Activated CD8-positive, alpha-beta T cell treated with anti-CD3 and anti-CD28 coated beads for 36 hours (primary cell): ENCODE measurements around the gene INPP5A. TPM values are rescaled to one million over a fixed set of nuclear protein-coding genes. Genes with fewer than 3 reads are reported as not detected.

Experiments
- ATAC-seq: fragments of 200-7000 bp; cut with Tn5 transposase; one replicate; pipeline ENCODE4 v1.10.0; 2021; ENCODE audit warnings: mild to moderate bottlenecking, moderate library complexity
- CTCF ChIA-PET: fragments of 350-600 bp; sonication (Branson Sonifier 250); formaldehyde crosslinking; loops from one replicate; lab custom pipeline; 2021; ENCODE audit warnings: antibody characterized with exemption; lab: Charles Lee
- POLR2A ChIA-PET: fragments of 350-600 bp; sonication (Branson Sonifier 250); formaldehyde crosslinking; loops from one replicate; lab custom pipeline; 2021; ENCODE audit warnings: antibody characterized with exemption; lab: Charles Lee
- DNase-seq: peaks from one replicate; pipeline ENCODE4 v3.0.0-alpha.2; 2020
- H3K27ac Mint-ChIP-seq: one replicate; pipeline ENCODE4 v1.8.0; 2021; ENCODE audit warnings: mild to moderate bottlenecking, mixed read lengths
- H3K27me3 Mint-ChIP-seq: one replicate; pipeline ENCODE4 v1.8.0; 2021; ENCODE audit warnings: mixed read lengths
- H3K36me3 Mint-ChIP-seq: one replicate; pipeline ENCODE4 v1.8.0; 2021; ENCODE audit warnings: low read depth, mixed read lengths
- H3K4me1 Mint-ChIP-seq: one replicate; pipeline ENCODE4 v1.8.0; 2021; ENCODE audit warnings: low read depth, mixed read lengths
- H3K4me3 Mint-ChIP-seq: one replicate; pipeline ENCODE4 v1.8.0; 2021; ENCODE audit warnings: mild to moderate bottlenecking, moderate library complexity, mixed read lengths
- H3K9me3 Mint-ChIP-seq: one replicate; pipeline ENCODE4 v1.8.0; 2021; ENCODE audit warnings: mixed read lengths
- intact Hi-C: fragments of 100-400 bp; cut with micrococcal nuclease; formaldehyde crosslinking; loops from one replicate; pipeline ENCODE4 v1.10.0; 2022
- total RNA-seq, 2 experiments: library from RNA; stranded (reverse); gene quantifications; one replicate each; pipeline ENCODE4 v1.2.3, GENCODE V29; 2021
- TF ChIP-seq, protein P1 (sequence below): fragments of 200-600 bp; IDR thresholded peaks from one replicate; pipeline ENCODE4 v1.8.0; 2022; ENCODE audit warnings: antibody characterized with exemption, mild to moderate bottlenecking

Gene INPP5A
- total RNA-seq, 2 experiments from 2014 or later, result 9.6 to 10.4 TPM

- DNase-seq (no peak), ATAC-seq (no peak)
- Mint-ChIP-seq H3K4me3 (no peak overlapping the region), H3K36me3 (peaks cover 7% of the 10 kb centered on the region), H3K27ac (no peak overlapping the region), H3K4me1 (no peaks in the 10 kb centered on the region), H3K9me3 (no peaks in the 10 kb centered on the region), H3K27me3 (no peaks in the 10 kb centered on the region)
- TF ChIP-seq, protein P1, sequence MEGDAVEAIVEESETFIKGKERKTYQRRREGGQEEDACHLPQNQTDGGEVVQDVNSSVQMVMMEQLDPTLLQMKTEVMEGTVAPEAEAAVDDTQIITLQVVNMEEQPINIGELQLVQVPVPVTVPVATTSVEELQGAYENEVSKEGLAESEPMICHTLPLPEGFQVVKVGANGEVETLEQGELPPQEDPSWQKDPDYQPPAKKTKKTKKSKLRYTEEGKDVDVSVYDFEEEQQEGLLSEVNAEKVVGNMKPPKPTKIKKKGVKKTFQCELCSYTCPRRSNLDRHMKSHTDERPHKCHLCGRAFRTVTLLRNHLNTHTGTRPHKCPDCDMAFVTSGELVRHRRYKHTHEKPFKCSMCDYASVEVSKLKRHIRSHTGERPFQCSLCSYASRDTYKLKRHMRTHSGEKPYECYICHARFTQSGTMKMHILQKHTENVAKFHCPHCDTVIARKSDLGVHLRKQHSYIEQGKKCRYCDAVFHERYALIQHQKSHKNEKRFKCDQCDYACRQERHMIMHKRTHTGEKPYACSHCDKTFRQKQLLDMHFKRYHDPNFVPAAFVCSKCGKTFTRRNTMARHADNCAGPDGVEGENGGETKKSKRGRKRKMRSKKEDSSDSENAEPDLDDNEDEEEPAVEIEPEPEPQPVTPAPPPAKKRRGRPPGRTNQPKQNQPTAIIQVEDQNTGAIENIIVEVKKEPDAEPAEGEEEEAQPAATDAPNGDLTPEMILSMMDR, result no peak
- ChIA-PET POLR2A (no interaction called here), CTCF (no interaction called here)
- intact Hi-C loops, result no loop called here
These were observed 236.8 kb downstream of the INPP5A start for GRCh38 chr10:132774181-132774901.

GRCh38 chr10:132774902-132775863, 237.6 kb downstream of the INPP5A start:
- DNase-seq (no peak), ATAC-seq (no peak)
- no peak overlapping the region for H3K27ac Mint-ChIP-seq
- POLR2A ChIA-PET, result interaction anchor here (0.8 kb wide), 1 partner anchor 129 kb away, joined by 3 read pairs; no protein-coding TSS in a partner anchor
- TF ChIP-seq, protein P1, result no peak
- no peaks in the 10 kb centered on the region for H3K27me3 Mint-ChIP-seq
- H3K36me3 Mint-ChIP-seq, result peaks cover 7% of the 10 kb centered on the region
- no peak overlapping the region for H3K4me3 Mint-ChIP-seq
- no peaks in the 10 kb centered on the region for H3K9me3 Mint-ChIP-seq
- H3K4me1 Mint-ChIP-seq, result no peaks in the 10 kb centered on the region
- CTCF ChIA-PET, result no interaction called here
- intact Hi-C loops, result no loop called here

- H3K4me1 Mint-ChIP-seq, result no peaks in the 10 kb centered on the region
- DNase-seq (no peak), ATAC-seq (no peak)
- TF ChIP-seq, protein P1, result no peak
- no peak overlapping the region for H3K4me3 Mint-ChIP-seq
- intact Hi-C loops, result no loop called here
- ChIA-PET CTCF (no interaction called here), POLR2A (interaction anchor here (0.8 kb wide), 1 partner anchor 128 kb away, joined by 3 read pairs; no protein-coding TSS in a partner anchor)
- H3K9me3 Mint-ChIP-seq, result no peaks in the 10 kb centered on the region
- H3K27ac Mint-ChIP-seq, result no peak overlapping the region
- no peaks in the 10 kb centered on the region for H3K27me3 Mint-ChIP-seq
- H3K36me3 Mint-ChIP-seq, result peaks cover 6% of the 10 kb centered on the region
These were observed 238.6 kb downstream of the INPP5A start for GRCh38 chr10:132776186-132776585.

- no peak overlapping the region for H3K4me3 Mint-ChIP-seq
- intact Hi-C loops, result no loop called here
- ATAC-seq (no peak), DNase-seq (no peak)
- H3K36me3 Mint-ChIP-seq, result peaks cover 9% of the 10 kb centered on the region
- TF ChIP-seq, protein P1, result no peak
- CTCF ChIA-PET, result no interaction called here
- POLR2A ChIA-PET, result no interaction called here
- no peaks in the 10 kb centered on the region for H3K9me3 Mint-ChIP-seq
- no peaks in the 10 kb centered on the region for H3K27me3 Mint-ChIP-seq
- H3K4me1 Mint-ChIP-seq, result no peaks in the 10 kb centered on the region
- H3K27ac Mint-ChIP-seq, result no peak overlapping the region
These were observed 239.2 kb downstream of the INPP5A start for GRCh38 chr10:132776821-132777220.
